ENCODE measurements around the gene WDR70. TPM values are rescaled to one million over a fixed set of nuclear protein-coding genes. Genes with fewer than 3 reads are reported as not detected.

Gene WDR70
- total RNA-seq, 4 donors from 2014 or later, result 20.0 to 60.0 (median 23.0) TPM

GRCh38 chr5:37754976-37755375 is 375.9 kb downstream of the WDR70 start:
- Histone ChIP-seq H3K27me3 (no peaks in the 10 kb centered on the region), H3K4me1 (no peaks in the 10 kb centered on the region), H3K4me3 (no peak overlapping the region), H3K36me3 (peaks cover 10% of the 10 kb centered on the region), H3K27ac (no peak overlapping the region), H3K9me3 (no peaks in the 10 kb centered on the region)
- WGBS, result 84% methylated on average over 4 of the region's 4 CpGs
- DNase-seq (ENCODE audit: low spot score in 2 of 2), result no peak
- TF ChIP-seq POLR2AphosphoS5 (IDR thresholded peaks at IDR 0.05), result peak in 1 of 3 donors; percentile 53
- TF ChIP-seq EP300 (IDR thresholded peaks at IDR 0.05), result no peak
- TF ChIP-seq, protein P1, sequence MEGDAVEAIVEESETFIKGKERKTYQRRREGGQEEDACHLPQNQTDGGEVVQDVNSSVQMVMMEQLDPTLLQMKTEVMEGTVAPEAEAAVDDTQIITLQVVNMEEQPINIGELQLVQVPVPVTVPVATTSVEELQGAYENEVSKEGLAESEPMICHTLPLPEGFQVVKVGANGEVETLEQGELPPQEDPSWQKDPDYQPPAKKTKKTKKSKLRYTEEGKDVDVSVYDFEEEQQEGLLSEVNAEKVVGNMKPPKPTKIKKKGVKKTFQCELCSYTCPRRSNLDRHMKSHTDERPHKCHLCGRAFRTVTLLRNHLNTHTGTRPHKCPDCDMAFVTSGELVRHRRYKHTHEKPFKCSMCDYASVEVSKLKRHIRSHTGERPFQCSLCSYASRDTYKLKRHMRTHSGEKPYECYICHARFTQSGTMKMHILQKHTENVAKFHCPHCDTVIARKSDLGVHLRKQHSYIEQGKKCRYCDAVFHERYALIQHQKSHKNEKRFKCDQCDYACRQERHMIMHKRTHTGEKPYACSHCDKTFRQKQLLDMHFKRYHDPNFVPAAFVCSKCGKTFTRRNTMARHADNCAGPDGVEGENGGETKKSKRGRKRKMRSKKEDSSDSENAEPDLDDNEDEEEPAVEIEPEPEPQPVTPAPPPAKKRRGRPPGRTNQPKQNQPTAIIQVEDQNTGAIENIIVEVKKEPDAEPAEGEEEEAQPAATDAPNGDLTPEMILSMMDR (IDR thresholded peaks at IDR 0.05), result no peak

GRCh38 chr5:37755581-37755980 is 376.5 kb downstream of the WDR70 start:
- H3K4me3 ChIP-seq, result no peak overlapping the region
- H3K9me3 ChIP-seq, result no peaks in the 10 kb centered on the region
- no peak overlapping the region for H3K27ac ChIP-seq
- H3K36me3 ChIP-seq, result peaks cover 10% of the 10 kb centered on the region
- H3K27me3 ChIP-seq, result no peaks in the 10 kb centered on the region
- H3K4me1 ChIP-seq, result no peaks in the 10 kb centered on the region
- TF ChIP-seq EP300 (IDR thresholded peaks at IDR 0.05) (no peak), POLR2A (IDR thresholded peaks at IDR 0.05) (no peak), POLR2AphosphoS5 (IDR thresholded peaks at IDR 0.05) (no peak)
- TF ChIP-seq, protein P1 (IDR thresholded peaks at IDR 0.05), result no peak
- 94% methylated on average over 4 of the region's 4 CpGs for WGBS
- DNase-seq (ENCODE audit: low spot score in 2 of 2), result no peak

DNA sequence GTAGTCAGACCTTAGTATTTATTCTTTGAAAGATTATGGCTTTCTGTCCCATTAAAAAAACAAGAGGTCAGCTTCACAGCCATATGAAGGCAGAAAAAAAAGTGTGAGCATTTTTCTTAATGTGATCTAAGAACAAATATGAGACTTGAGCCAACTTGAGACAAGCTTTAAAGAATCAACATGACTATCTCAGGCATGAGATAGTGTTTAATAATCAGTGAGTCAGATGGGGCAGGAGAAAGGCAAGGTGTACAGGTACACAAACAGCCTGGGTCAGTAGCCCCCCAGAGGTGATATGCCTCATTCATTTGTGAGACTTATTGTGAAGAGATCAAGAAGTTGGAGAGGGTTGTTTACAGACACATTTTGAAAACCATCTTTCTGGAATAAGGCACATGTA is 377.1 kb downstream of the WDR70 start:
- no peak for DNase-seq (ENCODE audit: low spot score in 2 of 2)
- Histone ChIP-seq H3K9me3 (no peaks in the 10 kb centered on the region), H3K4me3 (no peak overlapping the region), H3K4me1 (no peaks in the 10 kb centered on the region), H3K27ac (no peak overlapping the region), H3K36me3 (peaks cover 10% of the 10 kb centered on the region), H3K27me3 (no peaks in the 10 kb centered on the region)
- TF ChIP-seq POLR2AphosphoS5 (IDR thresholded peaks at IDR 0.05) (no peak), POLR2A (IDR thresholded peaks at IDR 0.05) (no peak), EP300 (IDR thresholded peaks at IDR 0.05) (no peak)
- TF ChIP-seq, protein P1 (IDR thresholded peaks at IDR 0.05), result no peak

GRCh38 chr5:37757980-37758582 is 379.0 kb downstream of the WDR70 start:
- no peak for DNase-seq (ENCODE audit: low spot score in 2 of 2)
- no peaks in the 10 kb centered on the region for H3K9me3 ChIP-seq
- H3K4me3 ChIP-seq, result no peak overlapping the region
- peaks cover 10% of the 10 kb centered on the region for H3K36me3 ChIP-seq
- 97% methylated on average over 4 of the region's 4 CpGs for WGBS
- no peaks in the 10 kb centered on the region for H3K27me3 ChIP-seq
- H3K27ac ChIP-seq, result no peak overlapping the region
- TF ChIP-seq EP300 (IDR thresholded peaks at IDR 0.05) (no peak), POLR2AphosphoS5 (IDR thresholded peaks at IDR 0.05) (no peak), POLR2A (IDR thresholded peaks at IDR 0.05) (no peak)
- TF ChIP-seq, protein P1 (IDR thresholded peaks at IDR 0.05), result no peak
- H3K4me1 ChIP-seq, result no peaks in the 10 kb centered on the region

DNA sequence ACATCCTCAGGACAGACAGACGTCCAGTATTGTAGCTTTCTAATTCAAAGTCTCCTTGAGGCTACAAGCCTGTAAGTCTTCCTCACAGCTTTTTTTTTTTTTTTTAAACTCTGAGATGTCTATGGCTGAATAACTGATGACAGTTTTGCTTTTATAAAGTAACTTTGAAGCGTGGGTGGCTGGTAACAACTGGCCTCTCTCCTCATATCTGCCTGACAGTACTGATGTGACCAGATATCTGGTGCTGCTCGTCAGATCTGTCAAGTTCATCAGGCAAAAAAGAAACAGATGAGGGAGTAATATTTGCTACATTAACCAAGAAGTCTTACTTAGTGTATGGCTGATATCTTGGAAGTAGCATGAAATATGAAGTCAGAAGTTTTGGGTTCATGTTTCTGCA is 388.1 kb downstream of the WDR70 start:
- DNase-seq (ENCODE audit: low spot score in 2 of 2), result no peak
- TF ChIP-seq POLR2A (IDR thresholded peaks at IDR 0.05) (no peak), POLR2AphosphoS5 (IDR thresholded peaks at IDR 0.05) (no peak), EP300 (IDR thresholded peaks at IDR 0.05) (no peak)
- WGBS, result 69% methylated on average over 3 of the region's 3 CpGs
- Histone ChIP-seq H3K9me3 (no peaks in the 10 kb centered on the region), H3K27me3 (no peaks in the 10 kb centered on the region), H3K4me3 (no peak overlapping the region), H3K4me1 (no peaks in the 10 kb centered on the region), H3K27ac (no peak overlapping the region), H3K36me3 (no peaks in the 10 kb centered on the region)

GRCh38 chr5:37767961-37768360 is 388.8 kb downstream of the WDR70 start:
- 85% methylated on average over 4 of the region's 4 CpGs for WGBS
- DNase-seq (ENCODE audit: low spot score in 2 of 2), result no peak
- H3K9me3 ChIP-seq, result no peaks in the 10 kb centered on the region
- no peak overlapping the region for H3K4me3 ChIP-seq
- no peak overlapping the region for H3K27ac ChIP-seq
- no peak for TF ChIP-seq POLR2AphosphoS5 (IDR thresholded peaks at IDR 0.05)
- TF ChIP-seq, protein P1 (IDR thresholded peaks at IDR 0.05), result no peak
- no peak for TF ChIP-seq EP300 (IDR thresholded peaks at IDR 0.05)
- no peak for TF ChIP-seq POLR2A (IDR thresholded peaks at IDR 0.05)
- no peaks in the 10 kb centered on the region for H3K27me3 ChIP-seq
- H3K4me1 ChIP-seq, result no peaks in the 10 kb centered on the region
- H3K36me3 ChIP-seq, result no peaks in the 10 kb centered on the region

Data from suprapubic skin (tissue), 4 donors.